GM19452 (cell line): ENCODE results near the gene WDR82.
A peak's percentile ranks its signal among the peaks of the same experiment; 100 is the strongest.

Experiments used
- ATAC-seq: cut with Tn5 transposase; IDR thresholded peaks from one replicate; pipeline ENCODE4 v1.9.1; 2021; ENCODE audit not compliant: unreplicated experiment

The WDR82 gene

GRCh38 chr3:52278510-52279069, at the start of gene WDR82:
TSS of gene WDR82 (minus strand) at chr3:52278649. CDS start at chr3:52278361, 288 bp downstream.
- peak; percentile 83 for ATAC-seq

DNA sequence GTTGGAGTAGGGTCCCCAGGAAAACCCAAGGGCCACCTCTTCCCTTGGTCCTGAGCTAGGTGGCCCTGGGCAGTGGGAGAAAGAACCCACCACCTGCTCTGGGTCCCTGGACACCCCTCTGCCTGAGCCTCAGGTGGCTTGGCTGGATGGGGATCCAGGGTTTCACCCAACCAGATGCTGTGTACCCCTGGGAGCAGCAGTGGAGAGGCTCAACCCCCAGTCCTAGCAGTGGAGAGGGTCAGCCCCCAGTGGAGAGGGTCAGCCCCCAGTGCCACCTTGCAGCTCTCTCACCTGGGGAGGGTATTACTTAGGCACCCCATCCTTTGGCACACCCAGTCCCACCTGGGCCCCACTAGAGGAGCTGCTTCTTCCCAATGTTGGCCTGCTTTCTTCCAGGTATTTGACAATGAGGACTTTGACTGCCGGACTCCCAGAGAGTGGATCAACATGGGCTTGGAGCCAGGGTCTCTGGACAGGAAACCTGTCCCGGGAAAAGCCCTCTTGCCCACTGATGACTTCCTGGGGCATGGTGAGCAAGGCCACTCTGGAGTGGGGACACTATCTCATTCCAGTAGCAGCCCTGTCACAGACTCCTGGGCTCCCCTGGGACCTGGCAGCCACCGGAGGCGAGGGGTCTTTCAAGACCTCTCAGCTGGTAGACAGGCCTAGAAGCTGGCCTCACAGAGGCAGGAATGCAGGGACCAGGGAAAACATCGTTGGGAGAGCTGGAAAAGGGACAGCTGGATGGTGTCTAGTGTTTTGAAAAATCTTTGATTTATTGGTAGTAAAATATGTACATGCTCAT, 49.2 kb upstream of the WDR82 start:
- no peak for ATAC-seq

GRCh38 chr3:52326976-52327375, 48.5 kb upstream of the WDR82 start:
- ATAC-seq, result no peak

- ATAC-seq, result no peak
Measured at GRCh38 chr3:52325686-52326085, 47.2 kb upstream of the WDR82 start.

- ATAC-seq, result no peak
Measured at GRCh38 chr3:52324676-52325075, 46.2 kb upstream of the WDR82 start.

DNA sequence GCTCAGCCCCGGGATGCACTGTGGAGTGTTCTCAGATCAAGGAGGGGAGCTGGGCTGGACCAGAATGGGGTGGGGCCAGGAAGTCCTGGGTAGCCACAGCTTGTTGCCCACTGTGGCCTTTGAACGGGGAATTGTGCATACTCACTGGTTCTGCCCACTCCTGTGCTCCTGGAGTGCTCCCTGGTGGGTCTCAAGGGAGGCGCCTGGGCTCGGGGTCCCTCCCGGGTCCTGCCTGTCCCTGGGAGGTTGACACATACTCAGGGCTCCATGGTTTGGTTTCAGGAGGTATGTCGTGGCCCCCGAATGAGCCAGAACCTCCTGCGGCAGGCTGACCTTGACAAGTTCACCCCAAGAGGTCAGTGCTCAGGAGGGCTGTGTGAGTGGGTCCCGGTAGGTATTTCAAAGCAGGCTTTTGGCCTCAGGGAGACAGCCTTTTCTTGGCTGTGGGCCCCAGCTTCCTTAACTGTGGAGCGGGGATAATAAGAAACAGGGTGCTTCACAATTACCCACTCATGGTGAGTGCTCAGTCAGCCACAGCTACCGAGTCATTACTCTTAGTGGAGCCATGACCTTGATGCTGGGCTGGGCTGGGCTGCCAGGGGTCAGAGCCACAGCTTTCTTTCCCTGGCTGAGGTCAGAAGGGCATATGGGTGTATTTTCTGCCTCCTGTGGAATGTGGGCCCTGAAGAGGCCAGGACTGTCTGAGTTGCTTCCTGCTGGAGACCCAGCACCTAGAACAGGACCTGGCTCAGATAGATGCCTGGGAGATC, 45.3 kb upstream of the WDR82 start:
- no peak for ATAC-seq

- no peak for ATAC-seq
Measured at GRCh38 chr3:52322466-52322865, 44.0 kb upstream of the WDR82 start.

- ATAC-seq, result no peak
Measured at GRCh38 chr3:52321481-52321880, 43.0 kb upstream of the WDR82 start.

DNA sequence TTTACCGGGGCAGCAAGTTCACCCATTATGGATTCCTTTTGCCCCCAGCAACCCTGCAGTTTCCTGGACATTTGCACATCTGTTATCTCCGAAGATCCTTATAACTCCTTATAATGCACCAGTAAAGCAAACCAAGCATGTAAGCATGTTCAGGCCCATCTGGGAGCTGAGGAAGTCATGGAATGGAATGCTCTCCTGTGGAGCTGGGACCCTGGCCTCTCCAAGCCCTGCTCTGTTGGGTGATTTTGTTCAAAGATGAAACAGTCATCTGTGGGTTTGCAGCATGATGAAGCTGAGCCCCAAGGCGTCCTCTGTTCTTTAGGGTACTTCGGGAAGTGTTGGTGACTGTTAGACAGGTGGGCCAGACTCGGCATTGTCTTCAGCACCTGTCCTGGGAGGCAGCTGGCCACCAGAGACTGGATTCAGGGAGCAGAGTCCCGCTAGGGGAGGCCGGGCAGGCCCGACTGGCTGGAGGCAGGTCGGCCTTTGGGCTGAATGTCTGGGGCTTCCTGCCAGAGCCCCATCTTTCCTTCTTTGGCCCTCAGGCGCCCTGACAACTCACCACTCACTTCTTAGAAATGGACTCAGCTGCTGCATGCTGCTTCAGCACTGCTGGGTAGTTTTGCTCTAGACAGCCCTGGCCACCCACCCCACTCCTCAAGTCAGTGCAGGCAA, 41.6 kb upstream of the WDR82 start:
- ATAC-seq, result no peak

- ATAC-seq, result no peak
Measured at GRCh38 chr3:52318186-52318816, 39.9 kb upstream of the WDR82 start.

- no peak for ATAC-seq
Measured at GRCh38 chr3:52317208-52318000, 39.0 kb upstream of the WDR82 start.

GRCh38 chr3:52315977-52316764, 37.7 kb upstream of the WDR82 start, which contains the start of gene DNAH1:
TSS of gene DNAH1 (plus strand) at chr3:52316319. CDS start at chr3:52322443, 6,124 bp downstream.
- ATAC-seq, result no peak

DNA sequence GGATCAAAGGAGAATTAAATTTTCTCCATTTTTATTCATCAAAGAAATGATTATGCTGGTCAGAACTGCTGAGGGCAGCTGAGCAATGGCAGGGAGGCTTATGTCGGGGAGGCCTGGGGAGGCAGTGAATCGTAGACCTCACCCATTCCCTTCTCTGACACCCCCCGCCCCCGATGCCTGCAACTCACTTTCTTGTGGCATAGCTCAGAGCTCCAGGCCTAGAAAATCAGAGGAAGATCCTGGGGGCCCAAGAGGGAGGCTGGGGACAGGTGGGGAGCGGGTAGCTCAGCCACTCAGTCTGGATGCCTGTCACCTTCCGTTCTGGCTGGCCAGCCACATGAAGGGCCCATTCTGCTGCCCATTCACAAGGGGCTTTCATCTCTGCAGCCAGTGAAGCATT, 36.6 kb upstream of the WDR82 start:
- ATAC-seq, result no peak

DNA sequence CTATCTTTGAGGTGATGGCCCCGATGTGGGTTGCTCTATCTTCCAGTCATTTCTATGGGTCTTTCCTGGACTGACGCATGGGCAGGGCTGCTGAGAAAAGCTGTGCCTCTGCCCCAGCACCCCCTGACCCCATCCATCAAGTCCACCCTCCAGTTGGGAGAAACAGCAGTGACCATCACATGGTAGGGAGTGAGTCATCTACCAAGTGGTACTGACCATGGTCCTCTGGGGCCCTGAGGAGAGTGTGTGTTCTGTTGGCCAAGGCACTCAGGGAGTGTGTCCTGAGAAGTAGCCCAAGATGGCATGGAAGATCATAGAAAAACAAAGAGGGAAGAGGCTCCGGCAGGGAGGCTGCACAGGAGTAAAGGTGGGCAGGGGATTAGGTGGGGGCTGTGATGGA, 36.0 kb upstream of the WDR82 start:
- ATAC-seq, result no peak

DNA sequence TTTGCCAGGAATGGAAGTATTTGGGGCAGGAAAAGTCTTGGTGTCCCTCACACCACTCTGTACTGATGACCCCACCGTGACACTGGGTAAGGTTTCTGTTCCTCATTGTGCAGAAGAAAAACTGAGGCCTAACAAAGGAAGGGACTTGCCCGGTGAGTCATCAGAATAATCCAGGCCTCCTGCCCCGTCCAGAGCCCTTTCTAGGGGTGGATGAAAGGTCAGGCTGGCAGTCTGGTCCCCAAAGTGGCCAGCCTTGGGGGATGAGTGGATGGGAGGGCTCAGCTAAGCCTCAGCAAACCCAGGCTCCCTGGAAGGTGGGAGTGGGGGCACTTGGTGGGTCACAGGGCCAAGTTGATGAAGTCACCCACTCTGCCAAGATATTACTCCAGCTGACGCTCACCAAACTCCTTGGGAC, 35.3 kb upstream of the WDR82 start:
- peak; percentile 87 for ATAC-seq

DNA sequence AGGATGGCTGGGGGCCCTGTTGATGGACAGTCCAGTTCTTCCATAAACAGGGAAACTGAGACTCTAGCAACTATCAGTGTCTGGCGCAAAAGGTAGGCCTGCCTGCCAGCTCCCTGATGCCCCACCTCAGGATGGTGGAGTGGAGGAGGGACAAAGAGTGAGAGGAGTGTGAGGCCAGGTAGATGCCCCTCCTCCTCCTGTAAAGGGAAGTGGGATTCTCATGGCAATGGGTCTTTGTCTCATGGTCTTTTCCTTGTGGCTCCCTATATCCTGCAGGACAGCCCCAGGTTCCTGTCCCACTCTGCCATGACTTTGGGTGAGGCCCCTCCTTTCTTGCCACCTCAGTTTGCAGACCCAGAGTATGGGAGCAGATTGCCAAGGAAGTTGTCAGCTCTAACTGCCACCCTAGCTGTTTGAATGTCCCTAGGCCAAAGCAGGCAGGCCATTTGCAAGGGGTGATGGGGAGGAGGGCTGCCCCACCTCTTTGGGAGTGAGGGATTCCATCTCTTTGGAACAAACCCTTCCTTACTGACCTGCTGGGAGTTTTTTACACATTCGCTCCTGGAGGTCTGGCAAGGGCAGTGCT, 34.8 kb upstream of the WDR82 start:
- peak; percentile 12 for ATAC-seq

GRCh38 chr3:52311576-52312119, 33.2 kb upstream of the WDR82 start:
- ATAC-seq, result no peak

DNA sequence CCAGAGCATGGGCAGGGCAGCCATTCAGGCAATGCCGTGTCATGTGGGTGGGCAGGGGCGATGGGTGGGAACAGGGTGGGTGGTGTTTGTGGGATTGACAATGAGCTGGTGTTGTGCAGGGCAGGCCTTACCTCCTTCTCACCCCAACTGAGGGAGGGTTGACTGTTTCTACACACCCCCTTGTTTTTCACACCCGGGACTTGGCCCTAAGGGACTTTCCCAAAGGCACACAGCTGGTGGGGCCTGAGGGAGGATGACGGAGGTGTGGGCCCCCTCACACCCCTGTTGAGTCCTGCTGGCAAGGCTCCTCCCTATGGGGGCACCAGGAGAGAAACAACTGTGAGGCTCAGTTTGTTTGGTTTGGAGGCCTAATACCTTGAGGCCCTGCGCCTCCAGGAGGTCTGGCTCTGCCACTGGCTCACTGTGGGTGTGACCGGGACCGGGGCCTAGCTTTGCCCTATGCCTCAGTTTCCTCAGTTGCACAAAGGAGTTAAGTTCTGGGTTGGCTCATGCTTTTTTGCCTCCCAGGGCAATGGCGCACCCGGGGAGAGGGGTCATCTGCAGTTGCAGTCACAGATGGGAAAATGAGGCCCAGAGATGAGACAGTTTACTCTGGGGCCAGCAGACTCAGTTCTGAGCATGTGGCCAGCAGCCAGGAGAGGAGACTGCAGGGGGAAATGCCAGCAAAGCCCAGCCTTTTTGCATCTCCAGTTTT, 32.6 kb upstream of the WDR82 start:
- ATAC-seq, result peak; percentile 45
